ENCODE data around the gene CSNK1D.
"Not testable (repeated sequence)": the region's sequence is repeated elsewhere in the genome, so short reads cannot be mapped to it uniquely, and the experiment has no call there.

Gene CSNK1D

DNA sequence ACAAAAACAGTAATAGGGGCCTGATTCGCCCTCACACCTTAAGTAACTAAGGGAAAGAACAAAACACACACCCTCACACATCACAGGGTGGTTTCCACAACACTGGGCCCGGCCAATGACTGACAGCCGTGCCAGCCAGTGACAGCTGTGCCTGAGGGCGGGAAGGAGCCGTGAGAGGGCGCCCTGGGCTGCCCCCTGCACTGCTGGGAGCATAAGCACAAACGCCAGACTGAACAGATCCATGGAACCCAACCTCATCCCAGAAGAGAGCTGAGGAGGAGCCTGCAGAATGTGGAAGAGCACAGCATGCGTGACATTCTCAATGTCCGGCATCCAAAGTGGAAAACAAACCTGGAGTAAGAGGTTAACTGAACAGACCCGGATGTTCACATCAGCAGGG is 16.0 kb downstream of the CSNK1D start:
- no peak overlapping the region for H3K4me3 ChIP-seq (ENCODE audit: low read length)
- TF ChIP-seq, protein P1, sequence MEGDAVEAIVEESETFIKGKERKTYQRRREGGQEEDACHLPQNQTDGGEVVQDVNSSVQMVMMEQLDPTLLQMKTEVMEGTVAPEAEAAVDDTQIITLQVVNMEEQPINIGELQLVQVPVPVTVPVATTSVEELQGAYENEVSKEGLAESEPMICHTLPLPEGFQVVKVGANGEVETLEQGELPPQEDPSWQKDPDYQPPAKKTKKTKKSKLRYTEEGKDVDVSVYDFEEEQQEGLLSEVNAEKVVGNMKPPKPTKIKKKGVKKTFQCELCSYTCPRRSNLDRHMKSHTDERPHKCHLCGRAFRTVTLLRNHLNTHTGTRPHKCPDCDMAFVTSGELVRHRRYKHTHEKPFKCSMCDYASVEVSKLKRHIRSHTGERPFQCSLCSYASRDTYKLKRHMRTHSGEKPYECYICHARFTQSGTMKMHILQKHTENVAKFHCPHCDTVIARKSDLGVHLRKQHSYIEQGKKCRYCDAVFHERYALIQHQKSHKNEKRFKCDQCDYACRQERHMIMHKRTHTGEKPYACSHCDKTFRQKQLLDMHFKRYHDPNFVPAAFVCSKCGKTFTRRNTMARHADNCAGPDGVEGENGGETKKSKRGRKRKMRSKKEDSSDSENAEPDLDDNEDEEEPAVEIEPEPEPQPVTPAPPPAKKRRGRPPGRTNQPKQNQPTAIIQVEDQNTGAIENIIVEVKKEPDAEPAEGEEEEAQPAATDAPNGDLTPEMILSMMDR (conservative IDR thresholded peaks at IDR 0.05; ENCODE audit: low read depth, low read length), result no peak
- no peak for DNase-seq (ENCODE audit: low read depth)

DNA sequence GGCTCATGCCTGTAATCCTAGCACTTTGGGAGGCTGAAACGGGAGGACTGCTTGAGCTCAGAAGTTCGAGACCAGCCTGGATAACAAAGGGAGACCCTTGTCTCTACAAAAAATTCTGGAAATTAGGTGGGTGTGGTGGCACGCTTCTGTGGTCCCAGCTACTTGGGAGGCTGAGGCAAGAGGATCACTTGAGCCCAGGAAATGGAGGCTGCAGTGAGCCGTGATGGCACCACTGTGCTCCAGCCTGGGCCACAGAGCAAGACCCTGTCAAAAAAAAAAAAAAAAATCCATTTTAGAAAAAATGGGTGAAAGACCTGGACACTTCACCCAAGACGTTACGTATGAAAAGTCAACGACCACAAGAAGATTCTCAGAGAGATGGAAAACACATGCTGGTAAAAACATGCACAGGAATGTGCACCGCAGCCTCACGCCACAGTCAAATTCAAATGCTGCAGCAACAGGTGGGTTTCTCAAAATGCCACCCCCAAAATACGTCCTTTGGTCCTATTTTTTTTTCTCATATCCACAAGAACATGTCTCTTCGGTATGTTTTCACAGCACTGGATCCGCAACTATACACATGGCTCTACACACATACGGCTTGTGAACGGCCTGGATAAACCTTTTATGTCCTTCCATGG is 17.1 kb downstream of the CSNK1D start:
- H3K4me3 ChIP-seq (ENCODE audit: low read length), result no peak overlapping the region
- DNase-seq (ENCODE audit: low read depth), result no peak
- TF ChIP-seq, protein P1 (conservative IDR thresholded peaks at IDR 0.05; ENCODE audit: low read depth, low read length), result no peak

- DNase-seq (ENCODE audit: low read depth), result no peak
- TF ChIP-seq, protein P1 (conservative IDR thresholded peaks at IDR 0.05; ENCODE audit: low read depth, low read length), result no peak
- no peak overlapping the region for H3K4me3 ChIP-seq (ENCODE audit: low read length)
These were observed 18.0 kb downstream of the CSNK1D start for GRCh38 chr17:82255402-82255972.

GRCh38 chr17:82254746-82255145 is 18.8 kb downstream of the CSNK1D start:
- not testable (repeated sequence) for DNase-seq (ENCODE audit: low read depth); H3K4me3 ChIP-seq (ENCODE audit: low read length)

DNA sequence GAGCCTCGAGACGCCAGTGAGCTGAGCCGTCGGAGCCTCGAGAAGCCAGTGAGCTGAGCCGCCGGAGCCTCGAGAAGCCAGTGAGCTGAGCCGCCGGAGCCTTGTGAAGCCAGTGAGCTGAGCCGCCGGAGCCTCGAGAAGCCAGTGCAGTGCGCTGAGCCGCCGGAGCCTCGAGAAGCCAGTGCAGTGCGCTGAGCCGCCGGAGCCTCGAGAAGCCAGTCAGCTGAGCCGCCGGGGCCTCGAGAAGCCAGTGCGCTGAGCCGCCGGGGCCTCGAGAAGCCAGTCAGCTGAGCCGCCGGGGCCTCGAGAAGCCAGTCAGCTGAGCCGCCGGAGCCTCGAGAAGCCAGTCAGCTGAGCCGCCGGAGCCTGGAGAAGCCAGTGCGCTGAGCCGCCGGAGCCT is 19.4 kb downstream of the CSNK1D start:
- not testable (repeated sequence) for H3K4me3 ChIP-seq (ENCODE audit: low read length); DNase-seq (ENCODE audit: low read depth)

DNA sequence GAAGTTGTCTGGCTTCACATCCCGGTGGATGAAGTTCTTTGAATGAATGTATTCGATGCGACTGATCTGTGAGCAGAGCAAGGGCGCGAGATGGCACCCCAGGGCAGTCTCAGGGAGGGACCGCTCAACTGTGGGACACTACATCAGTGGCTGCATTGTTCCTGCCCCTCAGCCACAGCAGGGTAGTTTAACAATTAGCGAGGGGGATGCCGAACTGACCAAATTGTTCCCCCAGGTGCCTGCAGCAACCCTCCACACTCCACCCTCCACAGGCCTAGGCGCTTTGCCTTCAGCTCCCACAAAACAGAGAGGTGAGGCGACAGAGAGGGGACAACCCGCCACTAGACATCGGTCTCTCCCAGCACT is 20.3 kb downstream of the CSNK1D start:
- DNase-seq (ENCODE audit: low read depth), result no peak
- TF ChIP-seq, protein P1 (conservative IDR thresholded peaks at IDR 0.05; ENCODE audit: low read depth, low read length), result no peak
- H3K4me3 ChIP-seq (ENCODE audit: low read length), result no peak overlapping the region

- TF ChIP-seq, protein P1 (conservative IDR thresholded peaks at IDR 0.05; ENCODE audit: low read depth, low read length), result no peak
- no peak for DNase-seq (ENCODE audit: low read depth)
- no peak overlapping the region for H3K4me3 ChIP-seq (ENCODE audit: low read length)
These were observed 20.9 kb downstream of the CSNK1D start for GRCh38 chr17:82252511-82253178.

GRCh38 chr17:82250868-82251500 is 22.5 kb downstream of the CSNK1D start:
- TF ChIP-seq, protein P1 (conservative IDR thresholded peaks at IDR 0.05; ENCODE audit: low read depth, low read length), result no peak
- H3K4me3 ChIP-seq (ENCODE audit: low read length), result no peak overlapping the region
- DNase-seq (ENCODE audit: low read depth), result no peak

Data from retinal pigment epithelial cell (primary cell).